ENCODE measurements around the gene PTPRD.

The PTPRD gene

GRCh38 chr9:8666060-8666459 lies 1946.7 kb downstream of the PTPRD start:
- ChIA-PET POLR2A (no interaction called here), CTCF (interaction anchor here (1.4 to 1.6 kb wide), 2 partner anchors 8 to 9 kb away, joined by 3 read pairs; no protein-coding TSS in a partner anchor)
- DNase-seq (ENCODE audit: extremely low spot score), result no peak
- no peak for TF ChIP-seq CTCF (IDR thresholded peaks at IDR 0.05; ENCODE audit: control extremely low read depth, extremely low read depth, low read depth, missing control alignments)

DNA sequence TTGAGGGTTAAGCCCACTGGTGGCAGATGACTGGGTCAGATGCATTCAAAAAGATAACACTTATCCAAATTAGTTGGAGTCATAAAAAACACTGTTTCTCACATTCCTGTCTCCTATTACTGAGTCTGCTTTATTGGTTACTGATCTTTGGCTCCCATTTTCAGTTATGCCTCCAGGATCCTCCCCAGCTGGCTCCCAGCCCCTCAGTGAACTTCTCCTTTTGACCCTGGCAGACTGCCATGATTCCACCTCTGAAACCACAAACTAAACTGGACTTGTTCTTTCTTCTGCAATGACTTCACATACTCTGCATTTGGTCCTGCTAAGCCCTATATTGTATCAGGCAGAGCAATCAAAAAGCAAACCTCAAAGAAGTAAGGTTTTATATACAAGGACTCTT lies 1952.4 kb downstream of the PTPRD start:
- DNase-seq (ENCODE audit: extremely low spot score), result no peak
- CTCF ChIA-PET, result interaction anchor here (1.2 kb wide), 1 partner anchor 14 kb away, joined by 5 read pairs; no protein-coding TSS in a partner anchor
- no peak for TF ChIP-seq CTCF (IDR thresholded peaks at IDR 0.05; ENCODE audit: control extremely low read depth, extremely low read depth, low read depth, missing control alignments)
- POLR2A ChIA-PET, result no interaction called here

- no peak for DNase-seq (ENCODE audit: extremely low spot score)
- ChIA-PET POLR2A (no interaction called here), CTCF (no interaction called here)
- no peak for TF ChIP-seq CTCF (IDR thresholded peaks at IDR 0.05; ENCODE audit: control extremely low read depth, extremely low read depth, low read depth, missing control alignments)
These were observed 1953.7 kb downstream of the PTPRD start for GRCh38 chr9:8659108-8659507.

DNA sequence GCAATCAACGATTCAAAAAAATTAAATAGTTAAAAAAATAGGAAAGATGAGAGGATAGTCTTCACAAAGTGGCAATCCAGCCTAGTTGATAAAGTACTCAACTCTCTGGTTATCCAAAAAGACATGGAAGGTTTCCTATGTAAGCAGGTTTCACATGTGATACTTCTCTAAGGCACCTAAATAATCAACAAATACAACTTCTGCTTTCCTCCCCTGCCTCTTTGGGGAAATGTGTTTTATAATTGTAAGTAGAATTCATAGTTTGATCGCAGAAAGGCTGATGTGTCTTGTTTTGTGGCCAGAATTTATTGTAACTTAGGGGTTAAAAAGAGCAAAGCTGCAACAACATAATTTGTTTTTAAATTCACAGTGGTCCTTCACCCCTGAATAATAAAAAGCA lies 1957.7 kb downstream of the PTPRD start:
- no peak for TF ChIP-seq CTCF (IDR thresholded peaks at IDR 0.05; ENCODE audit: control extremely low read depth, extremely low read depth, low read depth, missing control alignments)
- POLR2A ChIA-PET, result no interaction called here
- DNase-seq (ENCODE audit: extremely low spot score), result no peak
- CTCF ChIA-PET, result interaction anchor here (2.3 kb wide), 1 partner anchor 12 kb away, joined by 7 read pairs; no protein-coding TSS in a partner anchor

GRCh38 chr9:8653855-8654254 lies 1958.9 kb downstream of the PTPRD start:
- CTCF ChIA-PET, result interaction anchor here (2.3 kb wide), 1 partner anchor 10 kb away, joined by 7 read pairs; no protein-coding TSS in a partner anchor
- POLR2A ChIA-PET, result no interaction called here
- TF ChIP-seq CTCF (IDR thresholded peaks at IDR 0.05; ENCODE audit: control extremely low read depth, extremely low read depth, low read depth, missing control alignments), result no peak
- no peak for DNase-seq (ENCODE audit: extremely low spot score)

DNA sequence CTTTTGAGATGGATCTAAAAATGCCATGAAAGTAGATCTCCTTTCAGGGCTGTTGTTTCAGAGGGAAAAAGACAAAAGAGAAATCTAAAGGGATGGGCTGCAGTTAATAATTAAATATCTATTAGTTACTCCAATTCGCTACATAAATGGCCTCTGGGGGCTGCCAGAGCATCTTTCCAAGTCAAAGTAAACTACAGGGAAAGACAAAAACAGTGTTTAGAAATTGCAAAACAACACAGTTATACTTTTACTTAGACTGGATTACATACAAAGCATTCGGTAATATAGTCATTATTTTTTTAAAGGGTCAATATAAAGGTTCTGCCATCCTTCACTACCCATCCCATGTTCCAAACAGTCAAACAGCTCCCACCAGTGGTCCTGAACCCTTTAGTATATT lies 1959.7 kb downstream of the PTPRD start:
- POLR2A ChIA-PET, result no interaction called here
- DNase-seq (ENCODE audit: extremely low spot score), result no peak
- TF ChIP-seq CTCF (IDR thresholded peaks at IDR 0.05; ENCODE audit: control extremely low read depth, extremely low read depth, low read depth, missing control alignments), result no peak
- CTCF ChIA-PET, result interaction anchor here (1.0 to 2.3 kb wide), 2 partner anchors 10 kb away, joined by 4 to 7 read pairs; no protein-coding TSS in a partner anchor
